Esophagus (tissue), 2 donors: ENCODE results near the gene EML2. TPM values are rescaled to one million over a fixed set of nuclear protein-coding genes. Genes with fewer than 3 reads are reported as not detected.

Experiments
- H3K27ac ChIP-seq, 2 donors: one replicate each; pipeline ENCODE4 v1.5.1; 2013; ENCODE audit warnings: low read depth in 2 of 2, mild to moderate bottlenecking in 2 of 2, inconsistent platforms in 1 of 2, low read length in 1 of 2, moderate library complexity in 1 of 2
- H3K27me3 ChIP-seq, 2 donors: one replicate each; pipeline ENCODE4 v1.6.1; 2013; ENCODE audit warnings: low read length in 2 of 2, control low read depth in 1 of 2, mild to moderate bottlenecking in 1 of 2; ENCODE audit not compliant: insufficient read depth in 2 of 2, control insufficient read depth in 1 of 2
- H3K36me3 ChIP-seq, 2 donors: one replicate each; pipeline ENCODE4 v1.6.1; 2013; ENCODE audit warnings: low read length in 1 of 2; ENCODE audit not compliant: control insufficient read depth in 2 of 2, insufficient read depth in 2 of 2
- H3K4me1 ChIP-seq, 2 donors: one replicate each; pipeline ENCODE4 v1.6.1; 2013; ENCODE audit warnings: low read length in 1 of 2; ENCODE audit not compliant: control insufficient read depth in 2 of 2, insufficient read depth in 2 of 2
- H3K4me3 ChIP-seq, 2 donors: one replicate each; pipeline ENCODE4 v1.5.1; 2013; ENCODE audit warnings: low read length in 2 of 2, mild to moderate bottlenecking in 2 of 2, low read depth in 1 of 2, moderate library complexity in 1 of 2
- H3K9me3 ChIP-seq, 2 donors: one replicate each; pipeline ENCODE4 v1.6.1; 2013; ENCODE audit warnings: mild to moderate bottlenecking in 2 of 2, low read depth in 1 of 2, low read length in 1 of 2, moderate library complexity in 1 of 2; ENCODE audit not compliant: control insufficient read depth in 2 of 2, insufficient read depth in 1 of 2
- WGBS, 2 donors: extraction: QIAGEN DNeasy Blood & Tissue Kit; methylation state at CpG; one replicate each; pipeline ENCODE4 v1.1.7; 2013; 5-methylcytosine and 5-hydroxymethylcytosine counted together
- polyA plus RNA-seq, 2 donors: library from polyadenylated mRNA; stranded (reverse); fragments of 200-250 nt; gene quantifications; one replicate each; pipeline ENCODE4 v1.2.3, GENCODE V29; 2013
- donor health status: healthy with polysubstance abuse.
- donor health status: Bipolar disorder and iron deficiency.

EML2 gene
- polyA plus RNA-seq, 2 donors: 55.3 to 56.5 TPM

DNA sequence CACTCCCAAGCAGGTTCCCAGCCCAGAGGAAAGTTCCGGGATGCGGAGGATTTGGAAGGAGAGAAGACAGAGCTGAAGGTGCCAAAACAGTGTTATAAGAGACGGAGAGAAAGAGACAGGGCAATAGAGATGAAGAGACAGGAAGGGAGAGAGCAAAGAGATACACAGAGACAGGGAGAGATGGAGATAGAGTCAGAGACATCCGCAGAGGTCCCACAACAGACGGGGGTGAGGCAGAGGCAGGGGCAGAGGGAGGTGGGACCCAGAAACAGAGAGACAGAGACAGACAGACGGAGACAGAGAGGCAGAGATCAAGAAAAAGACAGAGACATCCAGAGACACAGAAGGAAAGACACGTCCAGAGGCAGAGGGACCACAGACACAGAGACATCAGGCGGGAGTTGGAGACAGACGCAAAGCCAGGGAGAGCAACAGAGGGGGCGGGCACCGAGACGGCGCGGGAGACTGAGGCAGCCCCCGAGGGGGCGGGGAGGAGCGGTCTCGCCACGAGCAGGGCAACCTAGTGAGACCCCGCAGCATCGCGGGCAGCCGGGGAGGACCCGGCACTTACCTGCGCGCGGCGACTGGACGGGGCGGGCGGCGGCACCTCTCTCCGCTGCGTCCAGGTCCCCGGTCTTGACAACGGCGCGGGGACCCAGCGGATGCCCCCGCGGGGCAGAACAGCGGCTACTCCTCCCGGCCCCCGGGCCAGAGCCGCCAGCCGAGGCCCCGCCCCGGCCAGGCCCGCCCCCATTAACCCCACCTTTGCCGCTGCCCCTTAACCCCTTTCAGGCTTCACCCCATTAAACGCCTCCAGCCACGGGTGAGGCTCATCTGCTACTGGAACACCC, 37.4 kb downstream of the EML2 start, which contains the start of gene GPR4:
GPR4 (minus strand) TSS at position 689 of the 851 bp plus-strand sequence. CDS start 10,346 bp downstream, outside the sequence.
- H3K4me3 ChIP-seq: peak within 1 kb of the TSS; percentile 15 to 32
- 5% methylated on average over 23 to 52 of the region's 52 CpGs for WGBS, 2 donors
- H3K36me3 ChIP-seq: no peaks in the 10 kb centered on the region
- peaks cover 0 to 8% of the 10 kb centered on the region in 2 donors for H3K27me3 ChIP-seq
- H3K4me1 ChIP-seq: peaks cover 0 to 2% of the 10 kb centered on the region in 2 donors
- H3K27ac ChIP-seq: peak within 1 kb of the TSS in 1 of 2 donors; percentile 30
- H3K9me3 ChIP-seq: no peaks in the 10 kb centered on the region

DNA sequence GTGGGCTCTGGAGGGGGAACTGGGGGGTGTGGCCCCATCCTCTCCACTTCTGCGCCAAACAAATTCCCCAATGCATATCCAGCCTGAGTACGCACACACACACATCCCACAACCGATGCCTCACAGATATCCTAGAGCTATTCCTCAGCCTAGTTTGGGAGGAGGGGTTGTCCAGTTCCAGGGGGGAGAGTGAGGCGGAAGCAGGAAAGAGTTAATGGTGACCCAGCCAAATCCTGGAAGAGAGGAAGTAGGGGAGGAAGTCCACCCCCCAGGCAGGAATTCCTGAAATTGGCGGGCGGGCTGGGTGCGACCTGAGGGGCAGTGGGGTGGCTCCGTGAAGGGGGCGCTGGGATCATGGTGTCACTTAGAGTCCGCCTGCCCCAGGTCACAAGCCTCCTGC, 38.1 kb downstream of the EML2 start:
- peaks cover 0 to 8% of the 10 kb centered on the region in 2 donors for H3K27me3 ChIP-seq
- 24 to 28% methylated on average over 10 of the region's 10 CpGs for WGBS, 2 donors
- peak overlapping the region in 1 of 2 donors; percentile 15 for H3K4me3 ChIP-seq
- H3K9me3 ChIP-seq: no peaks in the 10 kb centered on the region
- H3K4me1 ChIP-seq: peaks cover 0 to 2% of the 10 kb centered on the region in 2 donors
- H3K36me3 ChIP-seq: no peaks in the 10 kb centered on the region
- peak overlapping the region in 1 of 2 donors; percentile 30 for H3K27ac ChIP-seq

DNA sequence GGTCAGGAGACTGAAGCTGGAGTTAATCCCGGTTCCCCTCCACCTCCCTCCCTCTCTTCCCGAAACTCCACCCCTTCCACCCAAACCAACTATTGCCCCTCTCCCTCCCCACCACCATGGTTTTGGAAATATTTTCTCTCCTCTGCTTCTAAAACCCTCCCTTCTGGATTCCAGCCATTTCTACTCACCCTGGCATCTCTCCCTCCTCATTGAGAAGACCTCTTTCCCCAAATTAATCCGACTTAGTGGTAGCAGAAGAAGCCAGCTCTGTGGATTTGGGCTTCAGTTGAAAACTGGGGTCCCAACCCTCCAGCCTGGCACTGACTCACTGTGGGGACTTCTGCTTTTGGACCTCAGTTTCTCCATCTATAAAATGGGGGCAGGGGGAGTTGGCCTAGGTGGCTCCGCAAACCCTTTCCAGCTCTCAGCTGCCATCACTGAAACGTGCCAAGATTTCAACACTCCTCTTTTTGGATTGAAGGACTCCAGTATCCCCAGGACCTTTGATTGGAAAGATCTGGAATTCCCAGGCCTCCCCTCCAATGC, 38.8 kb downstream of the EML2 start:
- H3K36me3 ChIP-seq: no peaks in the 10 kb centered on the region
- H3K27me3 ChIP-seq: peaks cover 0 to 8% of the 10 kb centered on the region in 2 donors
- 53 to 56% methylated on average over 5 of the region's 5 CpGs for WGBS, 2 donors
- H3K27ac ChIP-seq: no peak overlapping the region
- peaks cover 0 to 2% of the 10 kb centered on the region in 2 donors for H3K4me1 ChIP-seq
- no peak overlapping the region for H3K4me3 ChIP-seq
- no peaks in the 10 kb centered on the region for H3K9me3 ChIP-seq

DNA sequence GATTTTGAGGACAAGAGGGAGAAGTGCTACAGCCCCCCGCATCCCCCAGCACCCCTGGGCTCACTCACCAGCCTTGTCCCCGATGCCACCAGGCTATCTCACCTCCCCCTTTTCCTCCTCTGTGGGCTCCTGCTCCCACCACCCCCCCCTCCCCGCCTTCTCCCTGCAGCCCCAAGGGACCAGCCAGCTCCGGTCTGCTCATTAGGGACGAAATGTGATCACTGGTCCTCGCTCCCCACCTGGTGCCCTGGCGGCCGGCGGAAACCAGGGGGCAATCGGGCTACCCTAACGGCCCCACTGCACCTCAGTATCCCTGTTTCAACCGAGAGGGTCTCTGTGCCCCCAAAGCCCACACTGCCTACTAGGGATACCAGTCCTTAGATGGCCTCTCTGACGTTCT, 39.9 kb downstream of the EML2 start:
- 15 to 17% methylated on average over 13 of the region's 13 CpGs for WGBS, 2 donors
- no peaks in the 10 kb centered on the region for H3K36me3 ChIP-seq
- H3K27me3 ChIP-seq: peaks cover 0 to 8% of the 10 kb centered on the region in 2 donors
- H3K27ac ChIP-seq: no peak overlapping the region
- peaks cover 0 to 2% of the 10 kb centered on the region in 2 donors for H3K4me1 ChIP-seq
- H3K4me3 ChIP-seq: no peak overlapping the region
- no peaks in the 10 kb centered on the region for H3K9me3 ChIP-seq

DNA sequence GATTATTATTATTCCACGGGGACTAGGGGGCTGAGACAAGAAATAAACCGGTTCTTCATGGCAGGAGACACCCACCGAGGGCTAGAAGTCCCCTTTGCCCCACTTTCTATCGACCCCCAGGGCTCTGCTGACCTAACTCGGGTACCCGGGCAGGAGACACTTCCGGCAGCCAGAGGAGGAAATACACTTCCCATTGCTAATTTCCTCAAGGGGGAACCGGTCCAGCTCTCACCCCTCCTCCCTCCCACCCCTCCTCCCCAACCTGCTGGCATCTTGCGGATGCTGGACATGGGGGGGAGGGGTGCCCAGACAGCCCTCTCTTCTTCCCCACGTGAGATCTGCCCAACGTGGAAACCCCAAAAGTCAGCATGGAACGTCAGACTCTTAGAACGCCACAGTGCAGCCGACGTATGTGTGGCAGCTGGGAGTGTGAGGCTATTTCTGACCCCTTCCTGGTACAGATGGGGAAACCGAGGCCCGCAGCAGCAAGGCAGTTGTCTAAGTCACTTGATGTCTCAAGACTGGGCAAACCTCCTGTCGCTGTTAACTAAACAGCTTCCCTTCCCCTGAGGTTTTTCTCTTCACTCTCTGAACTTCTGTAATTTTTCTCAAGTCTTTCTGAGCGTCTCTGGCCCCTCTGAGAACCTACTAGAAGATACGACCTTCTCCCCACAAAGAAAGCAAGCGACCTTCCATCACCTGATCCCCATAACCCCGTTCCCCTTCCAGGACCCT, 40.8 kb downstream of the EML2 start:
- H3K4me1 ChIP-seq: peaks cover 0 to 2% of the 10 kb centered on the region in 2 donors
- H3K4me3 ChIP-seq: no peak overlapping the region
- H3K27ac ChIP-seq: no peak overlapping the region
- H3K9me3 ChIP-seq: no peaks in the 10 kb centered on the region
- no peaks in the 10 kb centered on the region for H3K36me3 ChIP-seq
- WGBS, 2 donors: 4 to 6% methylated on average over 21 to 22 of the region's 22 CpGs
- peaks cover 0 to 8% of the 10 kb centered on the region in 2 donors for H3K27me3 ChIP-seq

DNA sequence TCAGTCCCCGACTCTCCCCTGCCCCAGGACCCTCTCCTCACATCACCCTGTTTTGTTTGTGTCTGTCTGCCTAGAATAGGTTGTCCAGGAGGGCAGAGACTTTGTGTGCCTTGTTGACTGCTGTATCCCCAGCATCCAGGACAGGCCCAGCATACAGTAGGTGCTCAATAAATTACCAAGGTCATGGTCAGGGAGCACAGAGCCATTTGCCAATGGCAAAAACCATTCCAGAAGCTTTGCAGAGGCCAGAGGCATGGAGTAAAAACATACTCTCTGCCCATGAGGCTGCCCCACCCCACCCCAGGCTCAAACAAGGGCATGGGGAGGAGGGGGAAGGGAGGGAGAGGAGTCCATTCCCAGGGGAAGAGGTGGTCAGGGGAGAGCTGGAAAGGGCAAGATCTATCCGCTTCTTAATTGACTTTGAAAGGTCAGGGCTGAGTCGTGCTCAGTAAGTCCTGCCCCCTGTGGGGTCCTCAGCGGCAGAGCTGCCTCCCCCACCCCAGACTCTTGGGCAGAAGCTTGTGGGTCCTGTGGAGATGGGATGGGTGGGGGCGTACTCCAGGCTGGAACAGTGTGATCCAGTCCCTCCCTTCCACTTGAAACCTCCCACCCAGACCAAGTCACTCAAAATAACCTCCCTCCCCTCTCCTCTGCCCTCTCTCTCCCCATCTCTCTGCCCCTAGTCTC, 41.6 kb downstream of the EML2 start:
- 20 to 29% methylated on average over 5 of the region's 5 CpGs for WGBS, 2 donors
- Histone ChIP-seq H3K27me3 (peaks cover 0 to 8% of the 10 kb centered on the region in 2 donors), H3K27ac (no peak overlapping the region), H3K36me3 (no peaks in the 10 kb centered on the region), H3K4me1 (peaks cover 0 to 2% of the 10 kb centered on the region in 2 donors), H3K9me3 (no peaks in the 10 kb centered on the region), H3K4me3 (no peak overlapping the region)

DNA sequence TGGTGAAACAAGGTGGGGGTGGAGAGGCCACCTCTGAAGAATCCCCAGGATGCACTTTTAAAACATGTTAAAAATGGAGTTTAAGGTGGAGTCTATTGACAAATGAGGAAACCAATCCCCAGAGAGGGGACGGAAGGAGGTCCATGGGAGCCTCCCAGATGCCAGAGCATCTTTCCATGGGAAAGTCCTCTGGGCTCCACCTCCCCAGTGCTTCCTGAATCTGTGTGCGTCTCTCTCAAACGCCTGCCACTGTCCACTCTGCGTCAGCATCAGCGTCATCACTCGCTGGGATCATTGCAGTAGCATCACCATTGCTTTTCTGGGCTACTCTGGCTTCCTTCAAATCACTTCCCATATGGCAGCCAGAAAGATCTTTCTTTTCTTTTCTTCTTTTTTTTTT, 43.4 kb downstream of the EML2 start:
- H3K4me1 ChIP-seq: peaks cover 0 to 2% of the 10 kb centered on the region in 2 donors
- H3K36me3 ChIP-seq: no peaks in the 10 kb centered on the region
- no peak overlapping the region for H3K4me3 ChIP-seq
- H3K27me3 ChIP-seq: peaks cover 0 to 2% of the 10 kb centered on the region in 2 donors
- H3K9me3 ChIP-seq: no peaks in the 10 kb centered on the region
- WGBS, 2 donors: 58 to 67% methylated on average over 6 of the region's 6 CpGs
- H3K27ac ChIP-seq: no peak overlapping the region

DNA sequence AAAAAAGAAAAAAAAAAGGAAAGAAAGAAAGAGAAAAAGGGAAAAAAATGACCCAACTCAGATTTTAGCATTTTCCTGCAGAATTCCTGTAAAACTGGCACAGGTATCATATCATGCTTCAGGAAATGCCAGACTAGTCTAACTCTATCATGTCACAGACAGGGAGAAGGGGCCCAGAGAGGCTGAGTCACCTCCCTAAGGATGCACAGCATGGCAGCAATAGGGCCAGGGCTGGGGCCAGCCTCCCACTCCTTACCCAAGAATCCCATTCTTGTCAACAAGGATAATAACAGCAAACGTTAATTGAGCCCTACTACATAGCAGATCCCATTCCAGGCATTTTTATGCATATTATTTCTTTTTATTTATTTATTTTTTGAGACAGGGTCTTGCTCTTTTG, 45.7 kb downstream of the EML2 start:
- Histone ChIP-seq H3K27me3 (no peaks in the 10 kb centered on the region), H3K27ac (no peak overlapping the region), H3K9me3 (no peaks in the 10 kb centered on the region), H3K4me1 (peaks cover 0 to 2% of the 10 kb centered on the region in 2 donors), H3K4me3 (no peak overlapping the region), H3K36me3 (no peaks in the 10 kb centered on the region)
- 0 to 16% methylated on average over 1 of the region's 1 CpG for whole genome bisulfite sequencing, 2 donors

DNA sequence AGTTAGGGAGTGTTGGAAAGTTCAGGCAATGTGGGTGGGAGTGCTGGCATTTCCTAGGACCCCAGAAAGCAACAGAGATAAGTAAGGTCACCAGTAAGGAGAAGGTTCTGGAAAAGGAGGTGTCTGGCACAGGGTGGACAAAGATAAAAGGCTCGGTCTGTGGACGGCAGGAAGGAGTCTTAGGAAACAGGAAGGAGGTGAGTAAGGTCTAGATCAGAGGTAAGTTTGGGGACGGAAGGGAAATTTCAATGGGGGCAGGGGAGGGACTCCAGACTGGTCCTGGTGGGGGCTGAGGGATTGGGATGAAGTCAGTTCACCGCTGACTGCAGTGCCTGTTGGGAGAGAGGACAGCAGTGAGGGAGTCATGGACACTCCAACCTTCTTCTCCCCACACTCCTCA, 46.8 kb downstream of the EML2 start:
- Histone ChIP-seq H3K9me3 (no peaks in the 10 kb centered on the region), H3K4me3 (no peak overlapping the region), H3K4me1 (no peaks in the 10 kb centered on the region), H3K27ac (no peak overlapping the region), H3K27me3 (no peaks in the 10 kb centered on the region), H3K36me3 (no peaks in the 10 kb centered on the region)
- WGBS, 2 donors: 48 to 52% methylated on average over 4 of the region's 4 CpGs
